HL-60 (cell line): Measurements from ENCODE around the gene MYOG.

Experiments used
- CTCF ChIP-seq: IDR thresholded peaks from one replicate; pipeline ENCODE4 v1.5.1; 2011; ENCODE audit warnings: low read length, control low read depth, inconsistent platforms; ENCODE audit not compliant: insufficient read depth
- GABPA ChIP-seq: IDR thresholded peaks from 2 replicates; pipeline ENCODE4 v1.6.1; 2012; ENCODE audit warnings: low read depth
- POLR2AphosphoS5 ChIP-seq: IDR thresholded peaks from 2 replicates; pipeline ENCODE4 v1.6.1; 2012; ENCODE audit warnings: low read depth
- REST ChIP-seq: IDR thresholded peaks from 2 replicates; pipeline ENCODE4 v1.6.1; 2012; ENCODE audit warnings: low read depth; ENCODE audit not compliant: insufficient replicate concordance
- SPI1 ChIP-seq: IDR thresholded peaks from 2 replicates; pipeline ENCODE4 v1.6.1; 2012; ENCODE audit warnings: low read depth, mild to moderate bottlenecking, borderline replicate concordance

GRCh38 chr1:203065986-203066385 is 19.8 kb downstream of the MYOG start:
- TF ChIP-seq CTCF (no peak), GABPA (no peak), REST (no peak), POLR2AphosphoS5 (no peak), SPI1 (no peak)
